ENCODE measurements around the gene CYP2W1.

CYP2W1 gene

DNA sequence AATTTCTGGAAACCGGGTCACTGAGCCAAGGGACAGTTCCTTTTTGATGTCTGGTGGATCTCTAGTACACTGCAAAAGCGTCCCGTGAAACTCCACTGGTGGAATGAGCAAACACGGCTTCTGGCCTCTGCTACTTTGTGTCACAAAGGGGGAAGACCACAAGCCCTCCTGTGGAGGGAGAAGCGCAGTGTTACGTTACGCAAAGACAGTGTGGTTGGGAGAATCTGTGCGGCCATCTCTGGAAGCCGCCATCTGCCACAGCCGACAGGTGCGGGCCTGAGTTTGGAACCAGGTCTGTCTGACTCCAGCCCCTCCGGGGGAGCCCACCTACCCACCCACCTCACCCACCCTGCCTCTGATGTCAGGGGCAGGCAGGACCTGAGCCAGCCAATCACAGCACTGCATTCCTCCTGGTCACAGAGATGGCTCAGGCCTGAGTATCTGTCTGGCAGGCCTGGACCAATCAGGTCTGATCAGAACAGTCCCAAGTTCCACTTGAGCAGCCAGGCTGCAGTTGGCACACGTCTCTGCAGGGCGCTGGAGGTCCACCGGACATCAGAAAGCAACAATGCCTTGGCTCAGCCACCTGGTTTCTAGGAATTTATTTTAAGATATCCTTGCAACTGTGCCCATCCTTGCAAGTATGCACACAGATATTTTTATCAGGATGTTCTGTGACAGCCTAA is 3.0 kb upstream of the CYP2W1 start:
- H3K9me3 Mint-ChIP-seq = no peaks in the 10 kb centered on the region
- peaks cover 19% of the 10 kb centered on the region for H3K4me1 Mint-ChIP-seq
- H3K4me3 Mint-ChIP-seq = no peak overlapping the region
- no peaks in the 10 kb centered on the region for H3K36me3 Mint-ChIP-seq (ENCODE audit: low read depth)
- H3K27ac Mint-ChIP-seq = no peak overlapping the region
- H3K27me3 Mint-ChIP-seq (ENCODE audit: low read depth, poor library complexity) = peaks cover 8% of the 10 kb centered on the region
- TF ChIP-seq, protein P1, sequence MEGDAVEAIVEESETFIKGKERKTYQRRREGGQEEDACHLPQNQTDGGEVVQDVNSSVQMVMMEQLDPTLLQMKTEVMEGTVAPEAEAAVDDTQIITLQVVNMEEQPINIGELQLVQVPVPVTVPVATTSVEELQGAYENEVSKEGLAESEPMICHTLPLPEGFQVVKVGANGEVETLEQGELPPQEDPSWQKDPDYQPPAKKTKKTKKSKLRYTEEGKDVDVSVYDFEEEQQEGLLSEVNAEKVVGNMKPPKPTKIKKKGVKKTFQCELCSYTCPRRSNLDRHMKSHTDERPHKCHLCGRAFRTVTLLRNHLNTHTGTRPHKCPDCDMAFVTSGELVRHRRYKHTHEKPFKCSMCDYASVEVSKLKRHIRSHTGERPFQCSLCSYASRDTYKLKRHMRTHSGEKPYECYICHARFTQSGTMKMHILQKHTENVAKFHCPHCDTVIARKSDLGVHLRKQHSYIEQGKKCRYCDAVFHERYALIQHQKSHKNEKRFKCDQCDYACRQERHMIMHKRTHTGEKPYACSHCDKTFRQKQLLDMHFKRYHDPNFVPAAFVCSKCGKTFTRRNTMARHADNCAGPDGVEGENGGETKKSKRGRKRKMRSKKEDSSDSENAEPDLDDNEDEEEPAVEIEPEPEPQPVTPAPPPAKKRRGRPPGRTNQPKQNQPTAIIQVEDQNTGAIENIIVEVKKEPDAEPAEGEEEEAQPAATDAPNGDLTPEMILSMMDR (IDR thresholded peaks at IDR 0.05) = no peak
- DNase-seq = no peak

DNA sequence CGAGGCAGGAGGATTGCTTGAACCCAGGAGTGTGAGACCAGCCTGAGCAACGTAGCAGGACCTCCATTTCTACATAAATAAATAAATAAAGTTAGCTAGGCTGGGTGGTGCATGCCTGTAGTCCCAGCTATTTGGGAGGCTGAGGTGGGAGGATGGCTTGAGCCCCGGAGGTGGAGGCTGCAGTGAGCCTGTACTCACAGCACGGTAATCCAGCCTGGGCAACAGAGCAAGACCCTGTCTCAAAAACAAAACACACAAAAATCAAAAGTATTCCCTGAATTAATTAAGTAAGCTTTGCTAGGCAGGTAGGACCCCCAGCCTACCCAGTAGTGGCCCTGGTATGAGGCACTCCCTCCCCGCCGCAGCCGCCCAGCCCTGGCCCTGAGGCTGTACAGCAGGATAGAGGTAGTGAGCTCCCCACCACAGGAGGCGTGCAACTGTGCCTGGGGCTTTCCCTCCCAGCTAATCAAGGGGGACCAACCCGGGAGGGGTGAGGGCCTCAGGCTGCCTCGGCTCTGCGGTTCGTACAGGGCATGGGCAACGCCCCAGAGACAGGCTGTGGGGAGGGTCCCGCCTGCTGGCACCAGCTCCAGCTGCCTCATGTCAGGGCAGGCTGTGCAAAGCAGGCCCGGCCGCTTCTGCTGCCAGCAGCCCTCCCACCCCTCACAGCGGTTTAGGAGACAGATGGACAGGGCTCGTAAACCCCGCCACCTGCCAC is 1.0 kb upstream of the CYP2W1 start:
- Mint-ChIP-seq H3K36me3 (ENCODE audit: low read depth) (no peaks in the 10 kb centered on the region), H3K27ac (no peak overlapping the region), H3K9me3 (no peaks in the 10 kb centered on the region), H3K4me1 (peaks cover 23% of the 10 kb centered on the region), H3K27me3 (ENCODE audit: low read depth, poor library complexity) (peaks cover 8% of the 10 kb centered on the region), H3K4me3 (no peak overlapping the region)
- DNase-seq = no peak
- TF ChIP-seq, protein P1 (IDR thresholded peaks at IDR 0.05) = no peak

DNA sequence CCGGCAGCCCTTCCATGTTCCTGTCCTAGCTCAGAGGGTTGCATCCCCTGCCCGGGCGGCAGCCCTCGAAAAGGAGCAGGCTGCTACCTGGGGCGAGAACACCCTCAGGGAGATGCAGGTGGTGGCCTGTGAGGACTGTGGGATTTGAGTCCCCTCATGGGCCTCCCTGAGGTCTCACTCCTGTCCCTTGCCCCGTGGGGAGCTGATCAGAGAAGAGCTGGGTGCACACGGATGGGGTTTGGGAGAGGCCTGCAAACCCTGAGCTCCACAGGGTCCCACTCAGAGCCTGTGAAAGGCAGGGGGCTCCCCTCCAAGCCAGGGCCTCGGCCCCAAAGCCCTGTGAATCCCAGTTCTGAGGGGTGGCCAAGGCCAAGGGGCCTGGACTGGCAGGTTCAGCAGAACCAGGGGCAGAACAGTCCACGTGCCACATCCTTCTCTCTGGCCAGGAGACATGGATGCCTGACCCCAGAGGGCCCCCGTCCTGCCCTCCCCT is 424 bp upstream of the CYP2W1 start:
- Mint-ChIP-seq H3K27ac (no peak overlapping the region), H3K36me3 (ENCODE audit: low read depth) (no peaks in the 10 kb centered on the region), H3K27me3 (ENCODE audit: low read depth, poor library complexity) (peaks cover 8% of the 10 kb centered on the region), H3K4me1 (peaks cover 17% of the 10 kb centered on the region), H3K9me3 (no peaks in the 10 kb centered on the region), H3K4me3 (no peak overlapping the region)
- TF ChIP-seq, protein P1 (IDR thresholded peaks at IDR 0.05) = no peak
- DNase-seq = no peak

DNA sequence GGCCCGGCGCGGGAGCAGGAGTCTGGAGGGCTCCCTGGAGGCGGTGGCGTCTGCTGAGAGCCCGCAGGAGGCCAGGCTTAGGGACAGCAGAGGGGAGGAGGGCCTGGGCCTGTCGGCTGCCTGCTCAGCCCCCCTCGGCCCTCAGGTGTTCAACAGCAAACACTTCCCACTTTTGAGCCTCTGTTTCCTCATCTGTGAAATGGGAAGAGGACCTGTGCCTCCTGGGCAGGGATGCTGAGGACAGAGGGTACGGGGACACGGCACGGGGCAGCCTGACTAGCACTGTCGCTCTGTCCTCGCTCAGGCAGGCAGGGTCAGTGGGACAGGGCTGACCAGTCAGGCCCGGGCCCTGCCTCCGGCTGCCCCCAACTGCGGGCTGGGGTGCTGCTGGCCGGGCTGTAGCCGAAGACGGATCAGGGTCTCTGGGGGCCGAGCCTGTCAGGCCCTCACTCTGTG is 663 bp downstream of the CYP2W1 start:
- H3K9me3 Mint-ChIP-seq = no peaks in the 10 kb centered on the region
- H3K4me3 Mint-ChIP-seq = no peak overlapping the region
- DNase-seq = no peak
- no peaks in the 10 kb centered on the region for H3K36me3 Mint-ChIP-seq (ENCODE audit: low read depth)
- H3K27ac Mint-ChIP-seq = no peak overlapping the region
- H3K27me3 Mint-ChIP-seq (ENCODE audit: low read depth, poor library complexity) = peaks cover 8% of the 10 kb centered on the region
- TF ChIP-seq, protein P1 (IDR thresholded peaks at IDR 0.05) = no peak
- peaks cover 10% of the 10 kb centered on the region for H3K4me1 Mint-ChIP-seq

DNA sequence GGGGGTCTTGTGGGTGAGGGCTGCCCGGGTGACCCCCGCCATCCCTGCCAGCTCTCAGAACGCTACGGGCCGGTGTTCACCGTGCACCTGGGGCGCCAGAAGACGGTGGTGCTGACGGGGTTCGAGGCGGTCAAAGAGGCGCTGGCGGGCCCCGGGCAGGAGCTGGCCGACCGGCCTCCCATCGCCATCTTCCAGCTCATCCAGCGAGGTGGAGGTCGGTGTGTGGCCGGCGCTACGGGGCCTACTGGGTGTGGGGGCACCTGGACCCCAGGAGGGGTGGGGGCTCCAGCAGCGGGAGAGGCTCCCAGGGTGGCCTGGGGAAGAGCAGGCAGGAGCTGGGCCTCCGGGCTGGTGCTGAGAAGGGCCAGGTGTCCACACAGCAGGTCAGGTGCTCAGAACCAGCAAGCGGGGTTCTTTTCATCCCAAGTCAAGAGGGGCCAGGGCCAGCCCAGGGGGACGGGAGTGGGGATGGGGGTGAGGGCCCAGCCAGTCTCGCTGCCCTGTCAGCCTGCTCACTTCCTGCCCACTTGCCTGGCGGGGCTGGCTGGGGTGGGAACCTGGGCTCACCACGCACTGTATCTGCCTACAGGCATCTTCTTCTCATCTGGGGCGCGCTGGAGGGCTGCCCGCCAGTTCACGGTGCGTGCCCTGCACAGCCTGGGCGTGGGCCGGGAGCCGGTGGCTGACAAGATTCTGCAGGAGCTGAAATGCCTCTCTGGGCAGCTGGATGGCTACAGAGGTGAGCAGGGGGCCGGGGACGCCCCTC is 1.6 kb downstream of the CYP2W1 start:
- Mint-ChIP-seq H3K36me3 (ENCODE audit: low read depth) (no peaks in the 10 kb centered on the region), H3K9me3 (no peaks in the 10 kb centered on the region), H3K4me1 (peaks cover 11% of the 10 kb centered on the region), H3K4me3 (no peak overlapping the region), H3K27me3 (ENCODE audit: low read depth, poor library complexity) (peaks cover 4% of the 10 kb centered on the region), H3K27ac (no peak overlapping the region)
- TF ChIP-seq, protein P1 (IDR thresholded peaks at IDR 0.05) = no peak
- DNase-seq = no peak
